Gastrocnemius medialis (tissue), 4 donors: ENCODE measurements around the gene COQ8B. TPM values are rescaled to one million over a fixed set of nuclear protein-coding genes. Genes with fewer than 3 reads are reported as not detected.

Experiments used
- ATAC-seq, 2 donors: fragments of 150-250 bp; one replicate each; pipeline ENCODE4 v1.9.1; 2016
- DNase-seq, 2 donors: peaks; one replicate each; pipeline ENCODE4 v3.0.0-alpha.2; 2019
- H3K27ac ChIP-seq, 4 donors: fragments of 200-600 bp; sonication (generic); 1 replicate in 1 of 4; 2 replicates in 3 of 4; pipeline ENCODE4 v1.5.1; 2016 to 2018; ENCODE audit warnings: mild to moderate bottlenecking in 2 of 4, moderate library complexity in 1 of 4
- H3K27me3 ChIP-seq, 3 donors: fragments of 200-600 bp; sonication (generic) in 2 of 3; 1 replicate in 1 of 3; 2 replicates in 2 of 3; pipeline versions ENCODE4 v1.5.1 to v1.6.0; 2016 to 2019; ENCODE audit warnings: mild to moderate bottlenecking in 1 of 3, moderate library complexity in 1 of 3
- H3K36me3 ChIP-seq, 2 donors: fragments of 200-600 bp; sonication (generic) in 1 of 2; one replicate each; pipeline ENCODE4 v1.5.1; 2017 to 2018
- H3K4me1 ChIP-seq, 2 donors: fragments of 200-600 bp; sonication (generic) in 1 of 2; one replicate each; pipeline ENCODE4 v1.5.1; 2016 to 2017; ENCODE audit warnings: mild to moderate bottlenecking in 2 of 2
- H3K4me3 ChIP-seq, 4 donors: fragments of 200-600 bp; sonication (generic) in 3 of 4; 1 replicate in 1 of 4; 2 replicates in 3 of 4; pipeline ENCODE4 v1.5.1; 2016 to 2019; ENCODE audit warnings: mild to moderate bottlenecking in 2 of 4
- H3K9me3 ChIP-seq, 3 donors: fragments of 200-600 bp; sonication (generic) in 2 of 3; 1 replicate in 1 of 3; 2 replicates in 2 of 3; pipeline ENCODE4 v1.5.1; 2016 to 2019
- POLR2A ChIP-seq, 2 donors: fragments of 450-650 bp; IDR thresholded peaks; one replicate each; pipeline ENCODE4 v1.6.1; 2017; ENCODE audit warnings: antibody characterized with exemption in 2 of 2, mild to moderate bottlenecking in 2 of 2, moderate library complexity in 2 of 2
- in situ Hi-C, 4 donors: fragments of 200-750 bp; cut with MboI; loops; one replicate each; pipeline versions ENCODE4 v1.15.0 to v1.8.0; 2017; ENCODE audit warnings: low sequenced_read_pairs in 4 of 4
- intact Hi-C: fragments of 100-400 bp; cut with DNase I; formaldehyde crosslinking; loops from one replicate; pipeline ENCODE4 v1.15.1; 2023; ENCODE audit warnings: low total_unique reads
- total RNA-seq, 4 donors: library from RNA; depleted of rRNA; stranded (reverse); fragments of >200 nt; gene quantifications; one replicate each; pipeline versions ENCODE4 v1.1.0 to v1.2.3, GENCODE V29; 2016
- TF ChIP-seq, protein P1 (sequence below), 5 experiments: fragments of 450-650 bp in 3 of 5; fragments of 200-600 bp in 2 of 5; sonication (generic) in 2 of 5; IDR thresholded peaks in 4 of 5; conservative IDR thresholded peaks in 1 of 5; 1 replicate in 4 of 5; 2 replicates in 1 of 5; pipeline ENCODE4 v1.5.1; 2016 to 2019; ENCODE audit warnings: antibody characterized with exemption in 5 of 5, mild to moderate bottlenecking in 3 of 5, moderate library complexity in 3 of 5

Gene COQ8B
- total RNA-seq, 4 donors from 2014 or later, result 14.9 to 30.7 (median 20.2) TPM

DNA sequence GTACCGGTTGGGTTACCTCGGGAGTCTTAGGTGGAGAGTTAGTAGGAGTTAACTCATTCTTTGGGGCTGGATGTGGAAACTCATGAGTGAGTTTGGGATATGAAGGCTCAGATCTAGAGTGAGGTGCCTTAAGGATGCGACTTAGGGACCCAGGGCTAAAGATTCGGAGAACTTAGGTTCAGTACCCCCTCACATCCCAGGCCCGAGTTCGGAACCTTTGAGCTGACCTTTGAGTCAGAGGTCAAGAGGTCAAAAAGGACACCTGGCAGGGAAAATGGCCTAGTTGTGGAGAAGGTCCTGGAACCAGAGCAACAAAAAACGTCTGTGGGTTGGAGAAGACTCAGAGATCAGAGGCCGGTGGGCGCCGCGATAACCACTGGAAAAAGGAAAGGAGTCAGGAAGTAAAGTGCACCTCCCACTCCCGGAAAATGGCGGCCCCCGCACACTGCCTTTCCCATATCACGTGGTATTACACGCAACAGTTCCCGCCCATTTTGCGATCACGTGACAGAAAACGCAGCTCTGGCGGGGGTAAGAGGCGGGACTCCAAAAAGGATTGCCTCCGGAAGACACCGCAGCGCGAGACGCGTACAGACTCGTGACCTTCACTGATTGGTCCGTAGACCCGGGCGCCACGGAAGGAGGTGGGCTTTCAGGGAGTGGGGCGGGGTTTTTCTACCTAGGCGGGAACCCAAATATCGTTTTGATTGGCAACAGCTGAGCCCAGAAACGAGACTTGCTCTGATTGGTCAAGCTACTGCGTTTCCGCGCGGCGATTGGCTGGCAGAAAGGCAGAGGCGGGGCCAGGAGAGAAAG is 33.6 kb upstream of the COQ8B start, which contains the start of gene ACTMAP:
ACTMAP (minus strand) TSS at position 420 of the 816 bp plus-strand sequence. CDS start 674 bp downstream, outside the sequence.
- peak; percentile 100 for DNase-seq
- no peaks in the 10 kb centered on the region for H3K27me3 ChIP-seq
- TF ChIP-seq, protein P1, sequence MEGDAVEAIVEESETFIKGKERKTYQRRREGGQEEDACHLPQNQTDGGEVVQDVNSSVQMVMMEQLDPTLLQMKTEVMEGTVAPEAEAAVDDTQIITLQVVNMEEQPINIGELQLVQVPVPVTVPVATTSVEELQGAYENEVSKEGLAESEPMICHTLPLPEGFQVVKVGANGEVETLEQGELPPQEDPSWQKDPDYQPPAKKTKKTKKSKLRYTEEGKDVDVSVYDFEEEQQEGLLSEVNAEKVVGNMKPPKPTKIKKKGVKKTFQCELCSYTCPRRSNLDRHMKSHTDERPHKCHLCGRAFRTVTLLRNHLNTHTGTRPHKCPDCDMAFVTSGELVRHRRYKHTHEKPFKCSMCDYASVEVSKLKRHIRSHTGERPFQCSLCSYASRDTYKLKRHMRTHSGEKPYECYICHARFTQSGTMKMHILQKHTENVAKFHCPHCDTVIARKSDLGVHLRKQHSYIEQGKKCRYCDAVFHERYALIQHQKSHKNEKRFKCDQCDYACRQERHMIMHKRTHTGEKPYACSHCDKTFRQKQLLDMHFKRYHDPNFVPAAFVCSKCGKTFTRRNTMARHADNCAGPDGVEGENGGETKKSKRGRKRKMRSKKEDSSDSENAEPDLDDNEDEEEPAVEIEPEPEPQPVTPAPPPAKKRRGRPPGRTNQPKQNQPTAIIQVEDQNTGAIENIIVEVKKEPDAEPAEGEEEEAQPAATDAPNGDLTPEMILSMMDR (IDR thresholded peaks at IDR 0.05 in 4 of 5, conservative IDR thresholded peaks at IDR 0.05 in 1 of 5), result peak in 2 of 5 experiments; percentile 51 to 67
- peak; percentile 82 to 92 for TF ChIP-seq POLR2A (IDR thresholded peaks at IDR 0.05)
- ATAC-seq, result peak; percentile 91 to 93
- H3K36me3 ChIP-seq, result no peaks in the 10 kb centered on the region
- in situ Hi-C loops, result loop anchor here in 1 of 4 donors (10.0 kb wide), 1 partner anchor 65 kb away; no protein-coding TSS in a partner anchor
- H3K27ac ChIP-seq, result peak within 1 kb of the TSS; percentile 92 to 98 (median 94)
- intact Hi-C loops, result loop anchor here (1.0 to 5.0 kb wide), 5 partner anchors 32 to 687 kb away; partner anchors contain the start of genes DMAC2 and NUMBL
- no peaks in the 10 kb centered on the region for H3K9me3 ChIP-seq
- H3K4me1 ChIP-seq, result peaks cover 35 to 38% of the 10 kb centered on the region in 2 donors
- peak within 1 kb of the TSS; percentile 73 to 93 (median 84) for H3K4me3 ChIP-seq

DNA sequence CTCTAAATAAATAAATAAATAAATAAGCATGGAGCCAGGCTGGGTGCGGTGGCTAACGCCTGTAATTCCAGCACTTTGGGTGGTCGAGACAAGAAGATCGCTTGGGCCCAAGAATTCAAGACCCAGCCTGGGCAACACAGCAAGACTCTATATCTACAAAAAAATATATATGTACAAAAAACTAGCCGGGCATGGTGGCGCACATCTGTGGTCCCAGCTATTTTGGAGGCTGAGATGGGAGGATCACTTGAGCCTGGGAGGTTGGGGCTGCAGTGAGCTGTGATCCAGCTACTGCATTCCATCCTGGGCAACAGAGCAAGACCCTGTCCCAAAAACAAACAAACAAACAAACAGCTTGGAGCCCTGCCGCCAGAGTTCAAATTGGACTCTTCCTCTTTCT is 30.9 kb upstream of the COQ8B start:
- Histone ChIP-seq H3K9me3 (no peaks in the 10 kb centered on the region), H3K4me3 (no peak overlapping the region), H3K4me1 (peaks cover 29 to 30% of the 10 kb centered on the region in 2 donors), H3K27me3 (no peaks in the 10 kb centered on the region), H3K36me3 (no peaks in the 10 kb centered on the region), H3K27ac (peak overlapping the region in 2 of 4 donors; percentile 93 to 94)
- TF ChIP-seq, protein P1 (IDR thresholded peaks at IDR 0.05 in 4 of 5, conservative IDR thresholded peaks at IDR 0.05 in 1 of 5), result no peak
- TF ChIP-seq POLR2A (IDR thresholded peaks at IDR 0.05), result no peak
- DNase-seq, result no peak
- in situ Hi-C loops, result no loop called here
- ATAC-seq, result no peak
- intact Hi-C loops, result no loop called here

DNA sequence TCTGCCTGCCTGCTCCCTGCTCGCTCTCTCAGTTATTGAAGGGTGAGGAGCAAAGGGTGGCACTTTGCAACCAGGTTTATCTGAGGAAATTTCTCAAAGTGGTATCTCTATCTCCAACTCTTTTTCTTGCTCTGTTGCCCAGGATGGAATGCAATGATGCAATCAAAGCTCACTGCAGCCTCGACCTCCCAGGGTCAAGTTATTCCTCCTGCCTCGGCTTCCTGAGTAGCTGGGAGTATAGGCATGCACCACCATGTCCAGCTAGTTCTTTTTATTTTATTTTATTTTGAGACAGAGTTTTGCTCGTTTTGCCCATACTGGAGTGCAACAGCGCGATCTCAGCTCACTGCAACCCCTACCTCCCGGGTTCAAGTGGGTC is 28.7 kb upstream of the COQ8B start:
- no peak for TF ChIP-seq POLR2A (IDR thresholded peaks at IDR 0.05)
- TF ChIP-seq, protein P1 (IDR thresholded peaks at IDR 0.05 in 4 of 5, conservative IDR thresholded peaks at IDR 0.05 in 1 of 5), result no peak
- Histone ChIP-seq H3K27ac (peak overlapping the region in 1 of 4 donors; percentile 22), H3K36me3 (no peaks in the 10 kb centered on the region), H3K4me3 (no peak overlapping the region), H3K9me3 (no peaks in the 10 kb centered on the region), H3K27me3 (no peaks in the 10 kb centered on the region), H3K4me1 (peaks cover 24 to 26% of the 10 kb centered on the region in 2 donors)
- in situ Hi-C loops (no loop called here), intact Hi-C loops (no loop called here)
- no peak for ATAC-seq
- no peak for DNase-seq

DNA sequence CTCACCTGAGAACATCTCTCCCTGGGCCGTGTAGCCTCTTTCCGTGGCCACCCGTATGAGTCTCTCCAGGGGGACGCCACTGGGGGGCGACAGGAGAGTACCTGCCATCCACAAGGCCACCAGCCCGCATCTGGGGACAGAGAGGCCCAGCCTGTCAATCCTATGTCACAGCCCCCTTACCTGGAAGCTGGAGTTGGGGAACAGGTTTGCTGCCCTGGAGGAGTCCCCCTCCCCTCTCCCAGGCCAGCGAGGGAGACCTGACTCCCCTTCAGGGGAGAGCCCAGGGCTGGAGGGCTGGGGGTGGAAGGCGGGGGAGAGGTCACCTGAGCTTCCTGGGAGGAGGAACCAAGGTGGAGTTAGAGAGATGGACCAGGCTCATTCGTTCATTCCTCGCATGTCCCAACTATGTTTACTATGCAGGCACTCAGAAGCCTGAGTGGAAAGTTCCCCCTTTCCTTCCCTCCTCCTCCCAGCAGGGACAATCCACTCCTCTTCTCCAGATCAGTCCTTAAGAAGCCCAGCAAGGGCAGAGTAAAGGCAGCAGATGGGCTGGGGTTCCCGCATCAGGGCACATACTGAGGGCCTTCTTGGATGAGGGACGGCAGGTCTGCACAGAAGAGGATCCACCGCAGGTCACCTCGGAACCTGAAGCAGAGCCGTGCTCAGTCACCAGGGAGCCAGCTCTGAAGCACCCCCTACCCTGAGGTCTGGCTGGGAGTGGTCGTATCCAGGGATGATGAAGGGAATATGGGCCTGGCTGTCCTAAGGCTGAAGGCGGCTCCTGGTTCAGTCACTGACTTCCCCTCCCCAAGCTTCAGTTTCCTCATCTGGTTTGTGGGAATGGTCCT is 28.1 kb upstream of the COQ8B start:
- Histone ChIP-seq H3K27me3 (no peaks in the 10 kb centered on the region), H3K4me1 (peaks cover 25 to 27% of the 10 kb centered on the region in 2 donors), H3K27ac (peak overlapping the region in 1 of 4 donors; percentile 22), H3K36me3 (peaks cover 0 to 4% of the 10 kb centered on the region in 2 donors), H3K9me3 (no peaks in the 10 kb centered on the region), H3K4me3 (no peak overlapping the region)
- intact Hi-C loops (no loop called here), in situ Hi-C loops (no loop called here)
- TF ChIP-seq, protein P1 (IDR thresholded peaks at IDR 0.05 in 4 of 5, conservative IDR thresholded peaks at IDR 0.05 in 1 of 5), result peak in 2 of 5 experiments; percentile 14 to 20
- no peak for TF ChIP-seq POLR2A (IDR thresholded peaks at IDR 0.05)
- DNase-seq, result no peak
- ATAC-seq, result no peak
